Subcutaneous adipose tissue (tissue), 4 donors: Measurements from ENCODE around the gene SCGB3A1. TPM values are rescaled to one million over a fixed set of nuclear protein-coding genes. Genes with fewer than 3 reads are reported as not detected.

Source experiments
- CTCF ChIP-seq: fragments of 450-650 bp; IDR thresholded peaks from one replicate; pipeline ENCODE4 v1.5.1; 2016; ENCODE audit warnings: low read depth, mild to moderate bottlenecking, control low read depth, antibody characterized with exemption, moderate library complexity
- total RNA-seq, 4 donors: library from RNA; depleted of rRNA; stranded (reverse); fragments of >200 nt; gene quantifications; one replicate each; pipeline ENCODE4 v1.1.0, GENCODE V29; 2016

SCGB3A1 gene
- total RNA-seq, 4 donors from 2014 or later: not detected

GRCh38 chr5:180602481-180603075, 11.3 kb upstream of the SCGB3A1 start:
- TF ChIP-seq CTCF: no peak

- no peak for TF ChIP-seq CTCF
These were observed 10.5 kb upstream of the SCGB3A1 start for GRCh38 chr5:180601591-180602480.

GRCh38 chr5:180600554-180601041, 9.3 kb upstream of the SCGB3A1 start:
- no peak for TF ChIP-seq CTCF

- TF ChIP-seq CTCF: no peak
These were observed 8.8 kb upstream of the SCGB3A1 start for GRCh38 chr5:180599981-180600553.

GRCh38 chr5:180599590-180599914, 8.3 kb upstream of the SCGB3A1 start:
- no peak for TF ChIP-seq CTCF

- TF ChIP-seq CTCF: no peak
These were observed 7.7 kb upstream of the SCGB3A1 start for GRCh38 chr5:180598797-180599589.
